ENCODE measurements around the gene LITAFD.
"Not testable (repeated sequence)": the region's sequence is repeated elsewhere in the genome, so short reads cannot be mapped to it uniquely, and the experiment has no call there.

LITAFD gene

DNA sequence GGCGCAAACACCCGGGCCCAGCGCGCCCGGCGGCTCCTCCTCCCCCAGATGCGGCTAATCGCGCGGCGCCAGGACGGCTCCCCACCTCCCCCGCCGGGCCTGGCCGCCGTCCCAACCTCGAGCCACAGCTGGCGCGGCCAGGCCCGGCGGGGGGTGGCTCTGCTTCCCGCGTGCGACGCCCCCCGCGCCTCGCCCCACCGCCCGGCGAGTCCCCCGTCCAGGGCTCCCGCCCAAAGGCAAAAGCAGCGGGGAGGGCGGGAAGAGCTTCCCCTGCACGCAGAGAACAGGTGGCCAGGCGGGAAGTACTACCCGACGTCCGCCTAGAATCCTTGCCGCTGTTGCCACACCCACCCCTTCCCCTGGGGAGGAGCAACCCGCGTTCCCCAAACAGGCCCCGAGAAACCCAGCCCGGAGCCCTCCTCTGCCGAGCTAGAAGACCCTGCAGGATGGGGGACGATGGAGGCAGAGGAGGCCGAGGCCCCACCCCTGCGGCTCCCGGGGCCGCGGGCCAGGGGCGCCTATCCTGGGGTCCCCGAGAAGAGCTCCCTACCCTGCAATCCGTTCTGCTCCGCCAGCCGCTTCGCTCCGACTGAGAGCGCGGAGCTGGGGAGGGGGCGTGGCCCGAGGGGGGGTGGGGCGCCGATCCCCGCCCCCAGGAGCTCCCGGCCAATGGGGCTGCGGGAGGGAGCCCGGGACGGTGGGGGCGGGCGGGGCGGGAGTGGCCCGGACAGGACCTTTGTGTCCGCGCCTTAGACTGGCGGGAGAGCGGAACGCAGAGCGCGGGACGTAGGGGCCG is 13.5 kb upstream of the LITAFD start, which contains the start of gene CARHSP1:
CARHSP1 (minus strand) TSS at position 591 of the 796 bp plus-strand sequence. CDS start 9,678 bp downstream, outside the sequence.
- Histone ChIP-seq H4K8ac (ENCODE audit: low read depth, low read length) (peak within 1 kb of the TSS; percentile 73), H3K79me1 (ENCODE audit: low read length) (peaks cover 25% of the 10 kb centered on the region), H3K4ac (ENCODE audit: low read depth, low read length) (peak within 1 kb of the TSS; percentile 93), H3K9ac (ENCODE audit: low read length) (peak within 1 kb of the TSS; percentile 95), H3K23ac (ENCODE audit: low read length) (no peak within 1 kb of the TSS), H3K4me2 (ENCODE audit: low read length) (peak within 1 kb of the TSS; percentile 96), H4K91ac (ENCODE audit: low read depth, low read length) (peak within 1 kb of the TSS; percentile 91), H3K4me1 (ENCODE audit: control insufficient read depth in 1 of 2, insufficient read depth in 2 of 2, low read length in 2 of 2) (peaks cover 23 to 30% of the 10 kb centered on the region in 2 experiments), H3K79me2 (ENCODE audit: control insufficient read depth, insufficient read depth, low read length, poor library complexity) (peaks cover 33% of the 10 kb centered on the region), H3K27me3 (ENCODE audit: insufficient read depth, low read length) (no peaks in the 10 kb centered on the region), H2BK120ac (ENCODE audit: insufficient read depth, low read length, poor library complexity) (peak within 1 kb of the TSS; percentile 87), H3K36me3 (ENCODE audit: control insufficient read depth in 1 of 2, insufficient read depth in 2 of 2, low read length in 2 of 2) (peaks cover 7 to 9% of the 10 kb centered on the region in 2 experiments), H2BK5ac (ENCODE audit: low read depth, low read length, poor library complexity) (peak within 1 kb of the TSS; percentile 77), H3K4me3 (ENCODE audit: low read depth, low read length) (peak within 1 kb of the TSS; percentile 85), H2BK12ac (ENCODE audit: low read length) (peak within 1 kb of the TSS; percentile 25), H3K14ac (ENCODE audit: low read length) (peak within 1 kb of the TSS; percentile 90), H3K18ac (ENCODE audit: low read length) (peak within 1 kb of the TSS; percentile 71), H3K27ac (ENCODE audit: low read depth, low read length) (peak within 1 kb of the TSS; percentile 88), H4K12ac (ENCODE audit: low read depth, low read length) (peak within 1 kb of the TSS; percentile 54), H2AFZ (ENCODE audit: insufficient read depth, low read length, poor library complexity) (peak within 1 kb of the TSS; percentile 30), H2AK5ac (ENCODE audit: low read length) (peak within 1 kb of the TSS; percentile 58), H3K9me3 (ENCODE audit: insufficient read depth, low read depth, low read length) (no peaks in the 10 kb centered on the region)
- no CpG with 5 or more reads among the region's 83 CpGs for WGBS (ENCODE audit: extremely low coverage, insufficient coverage, insufficient read length)
- peak; percentile 84 to 86 for DNase-seq

DNA sequence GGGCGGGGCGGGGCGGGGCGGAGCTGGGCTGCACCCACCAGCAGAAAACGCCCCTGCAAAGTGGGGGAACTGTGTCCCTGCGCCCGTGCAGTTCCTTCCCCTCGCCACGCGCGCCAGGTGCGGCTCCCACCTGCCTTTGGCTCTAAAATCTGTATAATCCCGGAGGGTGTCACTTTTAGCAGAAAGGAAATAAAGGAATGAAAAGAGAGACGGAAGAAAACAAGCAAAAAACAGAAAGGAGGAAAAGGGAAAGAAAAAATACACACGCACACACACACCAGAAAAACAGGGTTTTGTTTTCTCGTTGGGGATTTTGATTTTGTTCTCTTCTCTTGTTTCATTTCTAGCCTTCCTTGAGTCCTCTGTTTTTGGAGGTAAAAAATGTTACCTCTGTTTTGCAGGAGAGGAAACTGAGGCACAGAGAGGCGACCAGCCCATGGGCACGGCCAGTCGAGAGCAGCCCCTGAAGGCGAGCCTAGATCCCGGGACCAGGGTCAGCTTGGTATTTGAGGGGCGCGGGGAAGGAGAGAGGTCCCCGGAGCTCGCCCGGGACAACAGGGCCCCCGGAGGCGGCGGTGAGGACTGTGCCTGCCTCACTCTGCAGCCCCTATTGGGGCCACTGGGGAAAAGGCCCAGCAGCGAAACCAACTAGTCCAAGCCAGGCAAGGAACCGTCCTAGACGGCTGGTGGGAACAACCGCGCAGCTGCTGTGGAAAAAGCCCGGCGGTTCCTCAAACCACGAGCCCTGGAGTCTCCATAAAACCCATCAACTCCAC is 12.8 kb upstream of the LITAFD start:
- Histone ChIP-seq H3K23ac (ENCODE audit: low read length) (no peak overlapping the region), H3K4me3 (ENCODE audit: low read depth, low read length) (peak overlapping the region; percentile 64), H3K9me3 (ENCODE audit: insufficient read depth, low read depth, low read length) (no peaks in the 10 kb centered on the region), H3K9ac (ENCODE audit: low read length) (no peak overlapping the region), H3K18ac (ENCODE audit: low read length) (peak overlapping the region; percentile 57), H4K8ac (ENCODE audit: low read depth, low read length) (peak overlapping the region; percentile 73), H3K4me1 (ENCODE audit: control insufficient read depth in 1 of 2, insufficient read depth in 2 of 2, low read length in 2 of 2) (peaks cover 17 to 23% of the 10 kb centered on the region in 2 experiments), H4K12ac (ENCODE audit: low read depth, low read length) (no peak overlapping the region), H2BK12ac (ENCODE audit: low read length) (peak overlapping the region; percentile 21), H2BK5ac (ENCODE audit: low read depth, low read length, poor library complexity) (no peak overlapping the region), H3K4me2 (ENCODE audit: low read length) (peak overlapping the region; percentile 79), H3K14ac (ENCODE audit: low read length) (peak overlapping the region; percentile 18), H3K79me2 (ENCODE audit: control insufficient read depth, insufficient read depth, low read length, poor library complexity) (peaks cover 33% of the 10 kb centered on the region), H3K27ac (ENCODE audit: low read depth, low read length) (no peak overlapping the region), H3K27me3 (ENCODE audit: insufficient read depth, low read length) (no peaks in the 10 kb centered on the region), H4K91ac (ENCODE audit: low read depth, low read length) (peak overlapping the region; percentile 25), H3K79me1 (ENCODE audit: low read length) (peaks cover 25% of the 10 kb centered on the region), H2BK120ac (ENCODE audit: insufficient read depth, low read length, poor library complexity) (no peak overlapping the region), H2AK5ac (ENCODE audit: low read length) (no peak overlapping the region), H3K36me3 (ENCODE audit: control insufficient read depth in 1 of 2, insufficient read depth in 2 of 2, low read length in 2 of 2) (peaks cover 3 to 9% of the 10 kb centered on the region in 2 experiments), H3K4ac (ENCODE audit: low read depth, low read length) (no peak overlapping the region), H2AFZ (ENCODE audit: insufficient read depth, low read length, poor library complexity) (no peak overlapping the region)
- no CpG with 5 or more reads among the region's 37 CpGs for WGBS (ENCODE audit: extremely low coverage, insufficient coverage, insufficient read length)
- DNase-seq: no peak

GRCh38 chr16:8869988-8870241 is 12.2 kb upstream of the LITAFD start:
- H3K27ac ChIP-seq (ENCODE audit: low read depth, low read length); DNase-seq; H3K4me3 ChIP-seq (ENCODE audit: low read depth, low read length); H2BK12ac ChIP-seq (ENCODE audit: low read length); H4K91ac ChIP-seq (ENCODE audit: low read depth, low read length); H3K23ac ChIP-seq (ENCODE audit: low read length); H4K12ac ChIP-seq (ENCODE audit: low read depth, low read length); H3K18ac ChIP-seq (ENCODE audit: low read length); H3K9me3 ChIP-seq (ENCODE audit: insufficient read depth, low read depth, low read length); H3K27me3 ChIP-seq (ENCODE audit: insufficient read depth, low read length); H2BK5ac ChIP-seq (ENCODE audit: low read depth, low read length, poor library complexity); H3K9ac ChIP-seq (ENCODE audit: low read length); H2AK5ac ChIP-seq (ENCODE audit: low read length); H2BK120ac ChIP-seq (ENCODE audit: insufficient read depth, low read length, poor library complexity); H3K4me2 ChIP-seq (ENCODE audit: low read length); H3K4ac ChIP-seq (ENCODE audit: low read depth, low read length); H2AFZ ChIP-seq (ENCODE audit: insufficient read depth, low read length, poor library complexity); H3K36me3 ChIP-seq (ENCODE audit: control insufficient read depth in 1 of 2, insufficient read depth in 2 of 2, low read length in 2 of 2): not testable (repeated sequence)
- no CpG with 5 or more reads among the region's 10 CpGs for WGBS (ENCODE audit: extremely low coverage, insufficient coverage, insufficient read length)
- H3K79me2 ChIP-seq (ENCODE audit: control insufficient read depth, insufficient read depth, low read length, poor library complexity): peaks cover 28% of the 10 kb centered on the region
- H4K8ac ChIP-seq (ENCODE audit: low read depth, low read length): peak overlapping the region; percentile 41
- H3K79me1 ChIP-seq (ENCODE audit: low read length): peaks cover 24% of the 10 kb centered on the region
- peaks cover 11 to 17% of the 10 kb centered on the region in 2 experiments for H3K4me1 ChIP-seq (ENCODE audit: control insufficient read depth in 1 of 2, insufficient read depth in 2 of 2, low read length in 2 of 2)
- H3K14ac ChIP-seq (ENCODE audit: low read length): peak overlapping the region; percentile 18

GRCh38 chr16:8872071-8872470 is 10.1 kb upstream of the LITAFD start:
- H3K79me2 ChIP-seq (ENCODE audit: control insufficient read depth, insufficient read depth, low read length, poor library complexity): peaks cover 13% of the 10 kb centered on the region
- H3K79me1 ChIP-seq (ENCODE audit: low read length): peaks cover 21% of the 10 kb centered on the region
- H3K14ac ChIP-seq (ENCODE audit: low read length): no peak overlapping the region
- H3K4me3 ChIP-seq (ENCODE audit: low read depth, low read length): no peak overlapping the region
- no peaks in the 10 kb centered on the region for H3K27me3 ChIP-seq (ENCODE audit: insufficient read depth, low read length)
- no peak overlapping the region for H3K4ac ChIP-seq (ENCODE audit: low read depth, low read length)
- peaks cover 4 to 6% of the 10 kb centered on the region in 2 experiments for H3K4me1 ChIP-seq (ENCODE audit: control insufficient read depth in 1 of 2, insufficient read depth in 2 of 2, low read length in 2 of 2)
- no peaks in the 10 kb centered on the region for H3K9me3 ChIP-seq (ENCODE audit: insufficient read depth, low read depth, low read length)
- no peak overlapping the region for H2BK5ac ChIP-seq (ENCODE audit: low read depth, low read length, poor library complexity)
- no peak overlapping the region for H4K8ac ChIP-seq (ENCODE audit: low read depth, low read length)
- H3K4me2 ChIP-seq (ENCODE audit: low read length): no peak overlapping the region
- H2BK12ac ChIP-seq (ENCODE audit: low read length): no peak overlapping the region
- H4K12ac ChIP-seq (ENCODE audit: low read depth, low read length): no peak overlapping the region
- no peak overlapping the region for H3K23ac ChIP-seq (ENCODE audit: low read length)
- DNase-seq: no peak
- H3K27ac ChIP-seq (ENCODE audit: low read depth, low read length): no peak overlapping the region
- no peak overlapping the region for H2BK120ac ChIP-seq (ENCODE audit: insufficient read depth, low read length, poor library complexity)
- H2AK5ac ChIP-seq (ENCODE audit: low read length): no peak overlapping the region
- H3K36me3 ChIP-seq (ENCODE audit: control insufficient read depth in 1 of 2, insufficient read depth in 2 of 2, low read length in 2 of 2): peaks cover 0 to 2% of the 10 kb centered on the region in 2 experiments
- no peak overlapping the region for H3K9ac ChIP-seq (ENCODE audit: low read length)
- H2AFZ ChIP-seq (ENCODE audit: insufficient read depth, low read length, poor library complexity): no peak overlapping the region
- no peak overlapping the region for H4K91ac ChIP-seq (ENCODE audit: low read depth, low read length)
- no CpG with 5 or more reads among the region's 5 CpGs for WGBS (ENCODE audit: extremely low coverage, insufficient coverage, insufficient read length)
- H3K18ac ChIP-seq (ENCODE audit: low read length): no peak overlapping the region

All from trophoblast cell (in vitro differentiated cells and primary cell).